PC-3 (cell line): Measurements from ENCODE around the gene ELK1. TPM values are rescaled to one million over a fixed set of nuclear protein-coding genes. Genes with fewer than 3 reads are reported as not detected.

Source experiments
- ATAC-seq: fragments of 200-7000 bp; cut with Tn5 transposase; 2 replicates; pipeline ENCODE4 v1.9.1; 2020; ENCODE audit warnings: mild to moderate bottlenecking, moderate library complexity
- BruUV-seq: library from RNA; stranded (reverse); fragments of 400-500 nt; replicated peaks from 2 replicates; lab custom pipeline; 2021; lab: Mats Ljungman, UMichigan
- CTCF ChIA-PET: fragments of 300-600 bp; sonication (Branson Sonifier 250); formaldehyde crosslinking; loops from one replicate; lab custom pipeline; 2022; ENCODE audit warnings: antibody characterized with exemption; lab: Charles Lee
- POLR2A ChIA-PET: fragments of 300-600 bp; sonication (Branson Sonifier 250); formaldehyde crosslinking; loops from one replicate; lab custom pipeline; 2022; ENCODE audit warnings: antibody characterized with exemption; ENCODE audit not compliant: unreplicated experiment; lab: Charles Lee
- DNase-seq: peaks from one replicate; pipeline ENCODE4 v3.0.0-alpha.2; 2015
- H2AFZ ChIP-seq: fragments of 300-600 bp; sonication (generic); 2 replicates; pipeline ENCODE4 v1.6.0; 2016; ENCODE audit warnings: antibody characterized with exemption, low read length
- H3F3A ChIP-seq: fragments of 300-600 bp; sonication (generic); one replicate; pipeline ENCODE4 v1.6.0; 2017; ENCODE audit warnings: antibody characterized with exemption, low read length, control low read depth, mild to moderate bottlenecking; ENCODE audit not compliant: unreplicated experiment
- H3K27ac ChIP-seq: fragments of 300-600 bp; sonication (generic); 2 replicates; pipeline ENCODE4 v1.5.1; 2016; ENCODE audit warnings: mild to moderate bottlenecking, low read length
- H3K27me3 ChIP-seq: fragments of 300-600 bp; sonication (generic); 2 replicates; pipeline ENCODE4 v1.6.1; 2016; ENCODE audit warnings: low read length, mixed read lengths
- H3K36me3 ChIP-seq: fragments of 300-600 bp; sonication (generic); 2 replicates; pipeline ENCODE4 v1.6.1; 2016; ENCODE audit warnings: low read depth, mixed run types, low read length, mixed read lengths
- H3K4me1 ChIP-seq: fragments of 300-600 bp; sonication (generic); 2 replicates; pipeline ENCODE4 v1.5.1; 2016; ENCODE audit warnings: low read length; ENCODE audit not compliant: insufficient read depth
- H3K4me2 ChIP-seq: fragments of 300-600 bp; sonication (generic); 2 replicates; pipeline ENCODE4 v1.6.0; 2016; ENCODE audit warnings: low read length
- H3K4me3 ChIP-seq: fragments of 300-600 bp; sonication (generic); 2 replicates; pipeline ENCODE4 v1.5.1; 2016; ENCODE audit warnings: mild to moderate bottlenecking, low read length, mixed read lengths
- H3K79me2 ChIP-seq: fragments of 300-600 bp; sonication (generic); 2 replicates; pipeline ENCODE4 v1.6.1; 2017; ENCODE audit warnings: low read length, mixed read lengths
- H3K9ac ChIP-seq: fragments of 300-600 bp; sonication (generic); 2 replicates; pipeline ENCODE4 v1.6.0; 2016; ENCODE audit warnings: mild to moderate bottlenecking, low read length
- H3K9me2 ChIP-seq: fragments of 300-600 bp; sonication (generic); replicated peaks from 2 replicates; pipeline ENCODE4 v1.6.1; 2016; ENCODE audit warnings: mixed run types, low read length, mixed read lengths
- H3K9me3 ChIP-seq: fragments of 300-600 bp; sonication (generic); 2 replicates; pipeline ENCODE4 v1.6.1; 2016; ENCODE audit warnings: low read length, mixed read lengths
- H4K20me1 ChIP-seq: fragments of 300-600 bp; sonication (generic); 2 replicates; pipeline ENCODE4 v1.6.1; 2016; ENCODE audit warnings: low read length, mixed read lengths
- EZH2 ChIP-seq: fragments of 300-600 bp; sonication (generic); IDR thresholded peaks from one replicate; pipeline ENCODE4 v1.6.1; 2017; ENCODE audit warnings: antibody characterized with exemption, mild to moderate bottlenecking, low read length; ENCODE audit not compliant: unreplicated experiment
- EZH2phosphoT487 ChIP-seq: fragments of 300-600 bp; sonication (generic); IDR thresholded peaks from 2 replicates; pipeline ENCODE4 v1.6.1; 2018; ENCODE audit warnings: mild to moderate bottlenecking, antibody characterized with exemption, low read length, borderline replicate concordance
- intact Hi-C: fragments of 100-400 bp; cut with micrococcal nuclease; formaldehyde crosslinking; loops from 2 replicates; pipeline ENCODE4 v1.9.0; 2023
- total RNA-seq: library from RNA; depleted of rRNA; stranded (reverse); fragments of >200 nt; gene quantifications from 2 replicates; pipeline ENCODE4 v1.2.3, GENCODE V29; 2014
- TF ChIP-seq, protein P1 (sequence below): fragments of 300-600 bp; sonication (generic); conservative IDR thresholded peaks from 2 replicates; pipeline ENCODE4 v1.5.1; 2017; ENCODE audit warnings: antibody characterized with exemption, low read depth, mild to moderate bottlenecking, low read length

ELK1 gene
- total RNA-seq, 1 experiment from 2014 or later: 59.0 TPM

GRCh38 chrX:47637546-47638195, 12.7 kb downstream of the ELK1 start:
- Histone ChIP-seq H3K4me1 (no peaks in the 10 kb centered on the region), H3K9me3 (no peaks in the 10 kb centered on the region), H3K27me3 (no peaks in the 10 kb centered on the region), H3K4me2 (no peak overlapping the region), H3K9me2 (no peaks in the 10 kb centered on the region), H3K4me3 (no peak overlapping the region), H3K27ac (no peak overlapping the region), H3F3A (no peaks in the 10 kb centered on the region), H3K9ac (no peak overlapping the region), H2AFZ (no peak overlapping the region), H3K79me2 (no peaks in the 10 kb centered on the region), H3K36me3 (peaks cover 27% of the 10 kb centered on the region), H4K20me1 (no peaks in the 10 kb centered on the region)
- ATAC-seq (no peak; the same call in 1 of the 2 replicates), DNase-seq (no peak)
- no TSS peak for BruUV-seq
- POLR2A ChIA-PET: no interaction called here
- CTCF ChIA-PET: no interaction called here
- TF ChIP-seq EZH2phosphoT487 (no peak), EZH2 (no peak)
- TF ChIP-seq, protein P1, sequence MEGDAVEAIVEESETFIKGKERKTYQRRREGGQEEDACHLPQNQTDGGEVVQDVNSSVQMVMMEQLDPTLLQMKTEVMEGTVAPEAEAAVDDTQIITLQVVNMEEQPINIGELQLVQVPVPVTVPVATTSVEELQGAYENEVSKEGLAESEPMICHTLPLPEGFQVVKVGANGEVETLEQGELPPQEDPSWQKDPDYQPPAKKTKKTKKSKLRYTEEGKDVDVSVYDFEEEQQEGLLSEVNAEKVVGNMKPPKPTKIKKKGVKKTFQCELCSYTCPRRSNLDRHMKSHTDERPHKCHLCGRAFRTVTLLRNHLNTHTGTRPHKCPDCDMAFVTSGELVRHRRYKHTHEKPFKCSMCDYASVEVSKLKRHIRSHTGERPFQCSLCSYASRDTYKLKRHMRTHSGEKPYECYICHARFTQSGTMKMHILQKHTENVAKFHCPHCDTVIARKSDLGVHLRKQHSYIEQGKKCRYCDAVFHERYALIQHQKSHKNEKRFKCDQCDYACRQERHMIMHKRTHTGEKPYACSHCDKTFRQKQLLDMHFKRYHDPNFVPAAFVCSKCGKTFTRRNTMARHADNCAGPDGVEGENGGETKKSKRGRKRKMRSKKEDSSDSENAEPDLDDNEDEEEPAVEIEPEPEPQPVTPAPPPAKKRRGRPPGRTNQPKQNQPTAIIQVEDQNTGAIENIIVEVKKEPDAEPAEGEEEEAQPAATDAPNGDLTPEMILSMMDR: no peak
- intact Hi-C loops: no loop called here

DNA sequence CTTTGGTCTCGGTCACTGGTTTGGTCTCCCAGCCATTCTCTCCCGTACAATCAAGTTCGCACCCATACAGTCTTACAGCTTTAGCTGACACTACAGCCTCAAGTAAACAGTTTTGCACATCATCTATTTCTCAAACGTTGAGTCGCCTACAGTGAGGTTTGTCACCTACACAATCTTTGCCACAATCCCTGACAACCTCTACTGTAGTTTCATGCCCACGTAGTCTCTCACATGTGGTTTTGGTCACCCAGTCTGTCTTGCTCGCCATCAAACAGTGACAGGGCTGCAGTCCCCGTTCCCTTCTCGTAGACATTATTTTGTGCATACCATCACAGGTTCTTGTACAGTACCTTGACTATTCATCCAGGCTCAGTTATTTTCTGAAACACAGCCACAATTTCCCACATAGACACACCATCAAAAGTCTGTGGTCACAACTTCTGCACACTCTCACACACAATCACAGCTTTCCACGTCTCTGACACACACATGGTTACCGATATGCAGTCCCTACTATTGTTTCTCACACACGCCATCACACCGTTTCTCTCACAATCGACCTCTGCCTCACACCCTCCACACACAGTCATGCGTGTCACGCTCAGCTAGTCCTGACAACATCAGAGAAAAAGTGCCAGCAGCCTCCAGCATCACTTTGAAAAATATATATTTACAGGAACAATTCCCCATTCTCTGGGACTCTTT, 15.3 kb downstream of the ELK1 start:
- no peak overlapping the region for H3K4me2 ChIP-seq
- H3K27ac ChIP-seq: no peak overlapping the region
- H3K9ac ChIP-seq: no peak overlapping the region
- no peaks in the 10 kb centered on the region for H3K27me3 ChIP-seq
- H4K20me1 ChIP-seq: no peaks in the 10 kb centered on the region
- peaks cover 17% of the 10 kb centered on the region for H3K36me3 ChIP-seq
- H2AFZ ChIP-seq: no peak overlapping the region
- H3K79me2 ChIP-seq: no peaks in the 10 kb centered on the region
- TF ChIP-seq EZH2 (no peak), EZH2phosphoT487 (no peak)
- TF ChIP-seq, protein P1: no peak
- no peaks in the 10 kb centered on the region for H3K9me3 ChIP-seq
- DNase-seq (no peak), ATAC-seq (no peak)
- no TSS peak for BruUV-seq
- no peaks in the 10 kb centered on the region for H3K4me1 ChIP-seq
- CTCF ChIA-PET: no interaction called here
- intact Hi-C loops: no loop called here
- POLR2A ChIA-PET: no interaction called here
- no peak overlapping the region for H3K4me3 ChIP-seq
- no peaks in the 10 kb centered on the region for H3K9me2 ChIP-seq
- H3F3A ChIP-seq: no peaks in the 10 kb centered on the region
